ENCODE measurements around the gene RBM10.
"Not testable (repeated sequence)": the region's sequence is repeated elsewhere in the genome, so short reads cannot be mapped to it uniquely, and the experiment has no call there.

RBM10 gene, protein sequence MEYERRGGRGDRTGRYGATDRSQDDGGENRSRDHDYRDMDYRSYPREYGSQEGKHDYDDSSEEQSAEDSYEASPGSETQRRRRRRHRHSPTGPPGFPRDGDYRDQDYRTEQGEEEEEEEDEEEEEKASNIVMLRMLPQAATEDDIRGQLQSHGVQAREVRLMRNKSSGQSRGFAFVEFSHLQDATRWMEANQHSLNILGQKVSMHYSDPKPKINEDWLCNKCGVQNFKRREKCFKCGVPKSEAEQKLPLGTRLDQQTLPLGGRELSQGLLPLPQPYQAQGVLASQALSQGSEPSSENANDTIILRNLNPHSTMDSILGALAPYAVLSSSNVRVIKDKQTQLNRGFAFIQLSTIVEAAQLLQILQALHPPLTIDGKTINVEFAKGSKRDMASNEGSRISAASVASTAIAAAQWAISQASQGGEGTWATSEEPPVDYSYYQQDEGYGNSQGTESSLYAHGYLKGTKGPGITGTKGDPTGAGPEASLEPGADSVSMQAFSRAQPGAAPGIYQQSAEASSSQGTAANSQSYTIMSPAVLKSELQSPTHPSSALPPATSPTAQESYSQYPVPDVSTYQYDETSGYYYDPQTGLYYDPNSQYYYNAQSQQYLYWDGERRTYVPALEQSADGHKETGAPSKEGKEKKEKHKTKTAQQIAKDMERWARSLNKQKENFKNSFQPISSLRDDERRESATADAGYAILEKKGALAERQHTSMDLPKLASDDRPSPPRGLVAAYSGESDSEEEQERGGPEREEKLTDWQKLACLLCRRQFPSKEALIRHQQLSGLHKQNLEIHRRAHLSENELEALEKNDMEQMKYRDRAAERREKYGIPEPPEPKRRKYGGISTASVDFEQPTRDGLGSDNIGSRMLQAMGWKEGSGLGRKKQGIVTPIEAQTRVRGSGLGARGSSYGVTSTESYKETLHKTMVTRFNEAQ

DNA sequence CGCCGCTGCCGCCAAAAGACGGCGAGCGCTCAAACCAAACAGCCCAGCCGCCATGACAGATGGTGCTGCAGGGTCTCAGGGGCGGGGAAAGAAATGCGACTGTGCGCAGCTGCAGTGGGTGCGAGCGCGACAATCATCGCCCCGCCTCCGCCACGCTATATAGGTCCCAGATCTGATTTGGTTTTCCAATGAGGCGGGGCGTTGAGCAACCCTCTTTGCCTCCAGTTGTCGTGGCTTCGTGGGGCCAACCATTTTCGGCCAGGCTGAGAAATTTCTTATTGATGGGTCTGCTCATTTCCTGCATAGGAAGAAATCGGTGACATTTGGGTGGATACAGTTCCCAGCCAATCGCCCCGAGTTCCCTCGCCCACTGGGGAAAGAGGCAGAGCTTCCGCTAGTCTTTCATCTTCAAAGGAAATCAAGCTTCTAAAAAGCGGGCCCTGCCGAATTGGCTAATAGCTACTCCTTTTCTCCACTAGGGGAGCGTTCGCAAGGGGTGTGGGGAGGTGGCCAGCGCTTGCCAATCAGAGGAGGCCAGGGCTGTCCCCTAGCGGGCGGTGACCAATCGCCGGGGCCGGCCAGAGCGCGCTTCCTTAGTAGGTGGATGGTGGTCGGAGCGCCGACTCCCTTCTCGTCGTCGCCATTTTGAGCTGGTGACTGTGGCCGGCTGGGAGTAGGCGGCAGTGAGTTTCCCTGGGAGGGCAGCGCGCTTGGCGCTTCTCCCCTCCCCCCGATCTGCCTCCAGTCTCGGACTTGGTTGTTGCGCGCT lies at the start of gene RBM10, which contains the start of gene NDUFB11:
Gene RBM10, plus strand, starts transcription at position 596 of the 769 bp plus-strand sequence. CDS start 2,261 bp downstream, outside the sequence.
Gene NDUFB11, minus strand, starts transcription at position 77 of the 769 bp plus-strand sequence. Its CDS starts 23 bp downstream, at position 54.
- peak; percentile 78 for DNase-seq

DNA sequence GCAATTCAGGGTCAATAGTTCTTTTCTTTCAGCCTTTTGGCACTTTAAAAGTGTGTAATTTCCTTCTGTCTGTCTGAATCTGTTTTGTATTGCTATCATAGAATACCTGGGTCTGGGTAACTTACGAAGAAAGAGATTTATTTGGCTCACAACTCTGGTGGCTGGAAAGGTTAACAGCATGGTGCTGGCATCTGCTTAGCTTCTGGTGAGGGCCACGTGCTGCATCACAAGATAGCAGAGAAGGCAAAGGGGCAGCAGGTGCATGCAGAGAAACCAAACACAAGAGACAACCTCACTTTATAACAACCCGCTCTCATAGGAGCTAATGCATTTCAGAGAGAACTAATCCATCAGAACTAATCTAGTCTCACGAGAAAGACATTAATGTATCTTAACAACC lies 48.0 kb upstream of the RBM10 start:
- DNase-seq = no peak

DNA sequence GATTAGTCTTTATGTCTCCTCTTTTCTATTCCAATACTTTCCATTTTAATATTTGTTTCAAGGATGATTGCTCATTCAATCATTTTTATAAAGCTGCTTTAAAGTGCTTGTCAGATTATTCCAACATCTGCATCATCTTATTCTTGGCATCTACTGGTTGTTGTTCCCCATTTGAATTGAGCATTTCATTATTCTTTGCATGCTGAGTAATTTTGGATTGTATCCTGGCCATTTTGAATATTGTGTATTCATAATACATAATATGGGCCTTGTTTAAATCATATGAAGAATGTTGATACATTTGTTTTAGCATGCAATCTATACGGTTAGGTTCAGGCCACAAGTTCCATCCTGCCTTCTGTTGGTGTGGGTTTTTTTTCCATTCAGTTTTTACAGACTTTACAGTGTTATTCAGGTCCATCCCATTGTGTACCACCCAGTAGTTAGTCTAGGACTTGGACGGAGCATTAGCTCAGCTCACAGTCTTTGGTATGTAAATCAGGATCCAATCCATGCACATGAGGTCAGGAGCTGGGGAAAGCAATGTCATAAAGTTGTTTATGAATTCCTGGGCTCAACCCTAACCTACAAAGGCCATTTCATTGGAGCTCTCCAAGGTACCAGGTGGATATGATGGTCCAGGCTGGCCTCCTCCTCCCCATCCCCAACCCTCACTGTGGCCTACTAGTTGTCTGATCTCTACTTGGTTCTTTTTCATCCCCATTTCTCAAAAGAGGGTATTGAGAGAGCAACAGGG lies 46.5 kb upstream of the RBM10 start:
- DNase-seq = no peak

DNA sequence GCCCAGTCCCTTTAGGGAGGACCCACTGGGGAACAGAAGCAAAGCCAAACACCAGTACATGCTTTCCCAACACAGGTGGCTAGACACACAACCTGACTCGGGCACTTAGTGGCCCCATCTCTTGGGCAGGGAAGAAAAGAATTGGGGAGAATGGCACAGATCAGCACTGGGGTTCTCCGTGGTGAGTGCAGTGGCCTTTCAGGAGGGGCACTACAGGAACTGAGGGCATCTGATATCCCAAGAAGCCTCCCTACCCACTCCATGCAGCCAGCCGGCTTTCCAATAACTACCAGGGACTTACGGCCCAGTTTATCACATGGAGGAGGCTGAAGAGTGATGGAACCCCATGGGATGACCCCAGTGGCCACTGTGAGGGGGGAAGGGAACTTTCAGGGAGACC lies 43.8 kb upstream of the RBM10 start:
- DNase-seq = no peak

DNA sequence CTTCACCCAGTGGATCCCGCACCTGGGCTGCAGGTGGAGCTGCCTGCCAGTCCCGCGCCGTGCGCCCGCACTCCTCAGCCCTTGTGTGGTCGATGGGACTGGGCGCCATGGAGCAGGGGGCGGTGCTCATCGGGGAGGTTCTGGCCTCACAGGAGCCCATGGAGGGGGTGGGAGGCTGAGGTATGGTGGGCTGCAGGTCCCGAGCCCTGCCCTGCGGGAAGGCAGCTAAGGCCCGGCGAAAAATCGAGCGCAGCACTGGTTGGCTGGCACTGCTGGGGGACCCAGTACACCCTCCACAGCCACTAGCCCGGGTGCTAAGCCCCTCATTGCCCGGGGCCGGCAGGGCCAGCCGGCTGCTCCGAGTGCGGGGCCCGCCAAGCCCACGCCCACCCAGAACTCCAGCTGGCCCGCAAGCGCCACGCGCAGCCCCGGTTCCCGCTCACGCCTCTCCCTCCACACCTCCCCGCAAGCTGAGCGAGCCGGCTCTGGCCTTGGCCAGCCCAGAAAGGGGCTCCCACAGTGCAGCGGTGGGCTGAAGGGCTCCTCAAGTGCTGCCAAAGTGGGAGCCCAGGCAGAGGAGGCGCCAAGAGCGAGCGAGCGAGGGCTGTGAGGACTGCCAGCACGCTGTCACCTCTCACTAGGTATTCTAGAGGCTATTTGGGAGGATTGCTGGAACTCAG lies 33.9 kb upstream of the RBM10 start:
- not testable (repeated sequence) for DNase-seq

DNA sequence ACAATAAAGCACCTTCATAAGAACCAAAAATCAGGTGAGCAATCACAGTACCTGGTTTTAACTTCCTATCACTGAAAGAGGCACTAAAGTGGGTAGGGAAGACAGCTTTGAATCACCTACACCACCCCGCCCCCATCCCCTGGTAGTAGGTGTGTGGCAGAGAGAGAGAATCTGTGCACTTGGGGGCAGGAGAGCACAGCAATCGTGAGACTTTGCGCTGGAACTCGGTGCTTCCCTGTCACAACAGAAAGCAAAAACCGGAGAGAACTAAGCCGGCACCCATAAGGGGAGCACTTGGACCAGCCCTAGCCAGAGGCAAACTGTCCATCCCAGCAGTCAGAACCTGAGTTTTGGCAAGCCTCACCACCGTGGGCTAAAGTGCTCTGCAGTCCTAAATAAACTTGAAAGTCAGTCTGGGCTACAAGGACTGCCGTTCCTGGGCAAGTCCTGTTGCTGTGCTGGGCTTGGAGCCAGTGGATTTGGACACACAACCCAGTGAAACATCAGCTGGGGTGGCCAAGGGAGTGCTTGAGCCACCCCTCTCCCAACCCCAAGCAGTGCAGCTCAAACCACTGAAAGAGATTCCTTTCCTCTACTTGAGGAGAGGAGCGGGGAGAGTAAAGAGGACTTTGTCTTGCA lies 32.6 kb upstream of the RBM10 start:
- no peak for DNase-seq

DNA sequence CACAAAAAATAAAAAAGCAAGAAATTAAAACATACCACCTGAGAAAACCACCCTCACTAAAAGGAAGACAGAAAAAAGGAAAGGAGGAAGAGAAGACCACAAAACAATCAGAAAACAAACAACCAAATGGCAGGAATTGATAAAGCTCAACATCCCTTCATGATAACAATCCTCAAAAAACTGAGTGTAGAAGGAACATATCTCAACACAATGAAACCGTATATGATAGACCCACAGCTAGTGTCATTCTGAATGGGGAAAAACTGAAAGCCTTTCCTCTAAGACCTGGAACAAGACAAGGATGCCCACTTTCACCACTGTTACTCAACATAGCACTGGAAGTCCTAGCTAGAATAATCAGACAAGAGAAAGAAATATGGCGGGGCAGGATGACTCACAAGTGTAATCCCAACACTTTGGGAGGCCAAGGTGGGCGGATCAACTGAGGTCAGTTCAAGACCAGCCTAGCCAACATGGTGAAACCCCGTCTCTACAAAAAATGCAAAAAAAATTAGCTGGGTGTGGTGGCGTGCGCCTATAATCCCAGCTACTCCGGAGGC lies 28.4 kb upstream of the RBM10 start:
- not testable (repeated sequence) for DNase-seq

DNA sequence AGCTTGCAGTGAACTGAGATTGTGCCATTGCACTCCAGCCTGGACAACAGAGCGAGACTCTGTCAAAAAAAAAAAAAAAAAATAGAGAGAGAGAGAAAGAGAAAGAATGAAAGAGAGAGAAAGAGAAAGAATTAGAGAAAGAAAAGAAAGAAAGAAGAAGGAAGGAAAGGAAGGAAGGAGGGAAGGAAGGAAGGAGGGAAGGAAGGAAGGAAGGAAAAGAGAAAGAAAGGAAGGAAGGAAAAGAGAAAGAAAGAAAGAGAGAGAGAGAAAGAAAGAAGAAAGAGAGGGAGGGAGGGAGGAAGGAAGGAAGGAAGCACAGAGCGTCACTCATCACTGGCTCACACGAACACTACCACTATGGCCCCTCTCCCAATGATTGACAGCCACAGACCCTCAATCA lies 20.6 kb upstream of the RBM10 start:
- DNase-seq = not testable (repeated sequence)

DNA sequence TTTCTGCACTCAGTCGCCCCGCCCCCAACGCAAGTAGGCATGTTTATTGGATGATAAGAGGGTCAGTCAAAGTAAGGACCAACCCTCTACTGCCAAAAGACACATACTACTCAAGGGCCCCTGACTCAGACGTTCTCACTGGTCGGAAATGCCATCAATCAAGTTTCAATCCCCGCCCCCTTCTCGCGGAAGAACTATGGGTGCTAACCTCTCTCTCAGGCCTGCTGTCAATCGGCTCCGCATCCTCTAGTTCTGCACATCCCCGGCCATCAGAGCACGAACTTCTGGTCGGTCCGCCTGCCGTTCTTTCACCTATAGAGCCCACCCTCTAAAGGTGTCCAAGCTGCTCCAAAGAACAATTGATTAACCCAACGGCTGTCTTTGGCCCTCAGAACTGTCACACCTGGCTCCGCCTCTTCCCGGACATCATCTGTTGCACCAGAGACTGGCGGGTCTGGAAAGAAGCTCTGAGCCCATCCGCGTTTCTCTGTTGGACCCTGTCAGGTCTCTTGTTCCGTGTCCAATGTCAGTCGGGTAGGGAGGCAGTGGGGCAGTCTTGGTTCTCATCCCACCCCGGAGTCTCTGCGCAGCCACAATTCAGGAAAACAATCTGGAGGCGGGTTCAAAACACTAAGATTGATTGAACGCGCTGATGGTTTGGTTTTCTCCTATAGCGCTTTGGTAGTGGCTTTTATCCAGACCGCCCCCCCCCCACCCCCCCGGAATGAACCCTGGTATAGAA lies 15.7 kb upstream of the RBM10 start:
- peak; percentile 77 to 78 for DNase-seq

DNA sequence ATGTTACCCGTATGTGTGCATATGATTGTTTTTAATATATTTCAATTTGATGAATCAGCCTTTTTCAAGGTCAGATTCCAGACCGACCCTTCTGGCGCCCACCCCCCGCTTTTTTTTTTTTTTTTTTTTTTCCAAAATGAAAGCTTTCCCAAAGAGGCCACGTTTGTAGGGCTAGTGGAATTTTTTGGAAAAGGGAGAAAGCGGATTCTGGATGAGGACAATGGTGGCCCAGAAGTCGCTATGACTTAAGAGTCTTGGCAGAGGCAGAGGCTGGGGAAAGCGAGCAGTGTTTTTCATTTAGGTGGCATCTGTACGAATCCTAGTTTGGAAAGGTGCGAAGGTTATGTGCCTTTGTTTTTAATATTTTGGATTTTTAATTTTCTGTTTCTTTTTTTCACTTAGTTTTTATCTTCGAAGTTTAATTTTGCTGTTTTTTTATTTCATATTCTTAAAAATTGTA lies 15.1 kb upstream of the RBM10 start:
- no peak for DNase-seq

DNA sequence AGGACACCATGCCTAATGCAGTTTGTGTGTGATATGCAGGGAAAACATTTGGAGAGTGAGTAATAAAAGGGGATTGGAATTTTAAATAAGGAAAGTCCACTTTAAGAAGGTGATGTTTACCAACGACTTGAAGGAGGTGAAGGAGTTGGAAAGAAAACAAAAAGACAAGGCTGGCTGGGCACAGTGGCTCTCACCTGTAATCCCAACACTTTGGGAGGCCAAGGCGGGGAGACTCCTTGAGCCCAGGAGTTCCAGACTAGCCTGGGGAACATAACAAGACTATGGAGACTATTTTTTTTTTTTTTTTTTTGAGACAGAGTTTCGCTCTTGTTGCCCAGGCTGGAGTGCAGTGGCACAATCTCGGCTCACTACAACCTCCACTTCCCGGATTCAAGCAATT lies 11.5 kb upstream of the RBM10 start:
- no peak for DNase-seq

DNA sequence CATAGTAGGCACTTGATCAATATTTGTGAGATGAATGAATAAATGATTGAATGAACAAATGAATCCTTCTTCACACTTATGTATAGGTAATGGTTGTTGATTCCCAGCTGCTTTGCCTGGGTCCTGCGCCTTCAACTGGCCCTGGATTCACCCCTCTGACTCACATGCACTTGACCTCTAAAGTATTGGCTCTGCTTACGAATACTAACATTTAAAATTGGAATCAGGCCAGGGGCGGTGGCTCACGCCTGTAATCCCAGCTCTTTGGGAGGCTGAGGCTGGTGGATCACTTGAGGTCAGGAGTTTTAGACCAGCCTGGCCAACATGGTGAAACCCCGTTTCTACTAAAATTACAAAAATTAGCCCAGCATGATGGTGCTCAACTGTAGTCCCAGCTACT lies 9.4 kb upstream of the RBM10 start:
- not testable (repeated sequence) for DNase-seq

DNA sequence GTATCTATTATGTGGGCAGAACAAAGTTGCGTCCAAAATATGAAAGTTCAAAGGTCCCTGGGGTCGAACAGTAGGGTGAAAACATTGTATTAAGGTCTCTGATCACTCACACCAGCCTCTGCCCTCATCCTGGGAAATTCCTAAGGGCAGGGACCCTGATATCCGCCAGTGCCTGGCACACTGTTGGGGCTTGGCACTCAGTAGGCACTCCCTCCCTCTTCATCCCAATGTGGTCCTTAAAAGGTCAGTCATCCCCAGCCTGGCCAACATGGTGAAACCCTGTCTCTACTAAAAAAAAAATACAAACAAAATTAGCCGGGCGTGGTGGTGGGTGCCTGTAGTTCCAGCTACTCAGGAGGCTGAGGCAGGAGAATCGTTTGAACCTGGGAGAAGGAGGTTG lies 6.8 kb upstream of the RBM10 start:
- DNase-seq = no peak

DNA sequence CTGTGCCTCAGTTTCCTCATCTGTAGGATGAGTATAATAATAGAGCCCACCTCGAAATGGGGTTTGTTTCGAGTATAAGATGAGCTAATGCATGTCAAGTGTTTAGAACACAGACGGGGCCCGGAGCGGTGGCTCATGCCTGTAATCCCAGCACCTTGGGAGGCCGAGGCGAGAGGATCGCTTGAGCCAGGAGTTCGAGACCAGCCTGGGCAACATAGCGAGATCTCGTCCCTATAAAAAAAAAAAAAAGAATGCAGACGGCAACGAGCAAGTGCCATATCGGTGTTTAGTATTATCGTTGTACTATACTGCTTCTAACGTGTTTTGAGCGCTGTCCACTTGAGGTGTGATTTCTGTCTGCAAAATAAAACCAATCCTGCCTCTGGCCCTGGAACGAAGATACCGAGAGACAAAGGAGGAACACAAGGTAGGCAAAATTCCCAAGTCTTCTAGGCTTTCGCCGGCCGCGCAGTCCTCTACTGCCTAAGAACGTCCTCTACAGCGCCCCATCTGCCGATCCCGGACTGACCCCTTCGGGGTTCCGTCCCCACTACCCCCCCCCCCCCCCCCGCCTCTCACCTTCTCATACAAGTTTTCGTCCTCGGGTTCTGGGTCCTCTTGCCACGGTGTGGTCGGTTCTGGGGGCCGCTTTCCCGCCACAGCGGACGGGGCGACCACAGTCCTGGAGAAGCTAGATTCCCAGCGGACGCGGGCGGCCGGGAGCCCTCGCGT lies 961 bp upstream of the RBM10 start:
- no peak for DNase-seq

DNA sequence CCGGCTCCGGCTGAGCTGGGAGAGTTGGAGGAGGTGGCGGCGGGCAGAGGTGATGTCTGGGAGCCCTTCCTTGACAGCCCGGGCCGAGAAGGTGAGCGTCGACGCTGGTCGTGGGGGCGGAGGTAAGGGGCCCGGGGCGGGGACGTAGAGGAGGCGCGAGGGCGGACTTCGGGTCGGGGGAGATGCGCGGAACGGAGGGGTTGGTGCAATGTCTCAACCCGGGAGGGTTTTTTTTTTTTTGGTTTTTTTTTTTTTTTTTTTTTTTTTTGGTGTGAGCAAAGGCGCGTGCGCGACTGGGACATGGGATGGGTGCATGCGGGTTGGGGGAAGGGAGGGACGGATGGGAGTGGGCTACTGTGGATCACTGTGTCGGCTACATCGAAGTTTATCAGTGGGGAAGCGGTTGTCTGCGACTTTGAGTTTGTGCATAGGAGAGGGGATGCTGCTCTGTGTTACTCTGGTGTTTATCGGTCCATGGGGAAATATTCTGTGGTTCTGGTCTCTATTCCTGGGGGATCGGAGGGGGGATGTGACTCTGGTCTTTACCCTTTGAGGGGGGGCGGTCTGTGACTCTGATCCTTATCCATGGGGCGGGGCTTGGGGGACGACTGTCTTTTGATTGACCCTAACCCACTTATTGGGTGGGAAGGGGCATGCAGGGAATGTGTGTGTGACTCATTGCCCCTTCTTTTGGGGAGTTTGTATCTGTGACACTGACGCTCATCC lies 537 bp downstream of the RBM10 start:
- peak in 1 of 2 donors; percentile 4 for DNase-seq

DNA sequence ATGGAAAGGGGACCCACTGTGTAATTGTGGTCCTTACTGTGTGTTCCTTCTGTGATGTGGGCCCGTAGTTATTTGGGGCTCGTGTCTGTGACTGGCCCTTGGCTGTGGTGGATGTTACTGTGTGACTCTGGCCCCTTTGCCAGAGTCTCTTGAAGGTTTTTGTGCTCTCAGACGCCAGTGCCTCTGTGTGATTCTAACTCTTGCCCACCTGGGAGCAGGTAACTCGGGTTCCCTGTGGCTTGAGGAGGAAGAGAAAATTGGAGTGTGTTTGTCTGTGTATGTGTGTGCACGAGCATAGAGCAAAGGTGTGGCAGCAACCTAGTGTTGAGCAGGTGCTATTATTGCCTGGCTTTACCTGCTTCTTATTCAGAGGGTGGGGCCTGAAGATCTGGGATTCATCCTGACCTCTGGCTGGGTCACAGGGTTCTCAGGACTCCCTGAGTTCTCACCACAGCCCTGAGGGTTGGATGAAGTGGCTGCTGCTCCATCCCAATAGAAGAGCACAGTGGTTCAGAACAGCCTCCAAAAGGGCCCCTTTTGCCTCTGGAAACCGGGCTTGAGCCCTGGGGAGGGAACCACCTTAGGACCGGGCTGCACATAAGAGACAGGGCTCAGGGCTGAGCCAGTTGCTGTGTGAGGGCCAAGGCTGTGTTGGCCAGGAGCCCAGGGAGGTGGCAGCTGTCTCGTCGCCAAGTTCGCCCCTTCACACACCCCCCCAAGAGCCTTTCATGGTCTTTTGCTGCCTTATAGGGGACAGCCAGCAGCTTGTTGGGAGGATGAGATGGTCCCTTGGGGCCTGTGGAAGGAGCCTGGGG lies 1.3 kb downstream of the RBM10 start:
- DNase-seq = no peak
